Kidney epithelial cell (primary cell): ENCODE data around the gene RASGEF1B. TPM values are rescaled to one million over a fixed set of nuclear protein-coding genes. Genes with fewer than 3 reads are reported as not detected.
A peak's percentile ranks its signal among the peaks of the same experiment; 100 is the strongest.

Experiments
- DNase-seq: peaks from one replicate; pipeline ENCODE4 v3.0.0-alpha.2; 2010; ENCODE audit warnings: low read depth
- H3K27me3 ChIP-seq: 2 replicates; pipeline ENCODE4 v1.6.0; 2011; ENCODE audit warnings: low read length; ENCODE audit not compliant: control insufficient read depth, insufficient read depth
- H3K36me3 ChIP-seq: 2 replicates; pipeline ENCODE4 v1.5.1; 2011; ENCODE audit warnings: low read length; ENCODE audit not compliant: control insufficient read depth, insufficient read depth
- H3K4me3 ChIP-seq: 2 replicates; pipeline ENCODE4 v1.5.1; 2011; ENCODE audit warnings: low read depth, mild to moderate bottlenecking, control low read depth, low read length
- CTCF ChIP-seq: IDR thresholded peaks from 2 replicates; pipeline ENCODE4 v1.5.1; 2011; ENCODE audit warnings: mild to moderate bottlenecking, moderate library complexity, low read length, control low read depth, inconsistent platforms; ENCODE audit not compliant: insufficient read depth, poor library complexity, severe bottlenecking
- total RNA-seq: library from RNA; depleted of rRNA; stranded (reverse); fragments of >200 nt; gene quantifications from 2 replicates; pipeline ENCODE4 v1.2.3, GENCODE V29; 2015

RASGEF1B gene
- total RNA-seq, 1 donor from 2014 or later: 14.0 TPM

- no peak for DNase-seq
- H3K27me3 ChIP-seq: no peaks in the 10 kb centered on the region
- no peak overlapping the region for H3K4me3 ChIP-seq
- no peaks in the 10 kb centered on the region for H3K36me3 ChIP-seq
- no peak for TF ChIP-seq CTCF
Observed at GRCh38 chr4:81424816-81425755, 46.6 kb downstream of the RASGEF1B start.

- TF ChIP-seq CTCF: no peak
- Histone ChIP-seq H3K27me3 (no peaks in the 10 kb centered on the region), H3K4me3 (no peak overlapping the region), H3K36me3 (no peaks in the 10 kb centered on the region)
- DNase-seq: no peak
Observed at GRCh38 chr4:81424336-81424735, 47.4 kb downstream of the RASGEF1B start.

- no peaks in the 10 kb centered on the region for H3K36me3 ChIP-seq
- no peak for TF ChIP-seq CTCF
Observed at GRCh38 chr4:81422595-81422994, 49.1 kb downstream of the RASGEF1B start.

GRCh38 chr4:81421346-81422218 is 50.1 kb downstream of the RASGEF1B start:
- TF ChIP-seq CTCF: no peak
- Histone ChIP-seq H3K36me3 (no peaks in the 10 kb centered on the region), H3K4me3 (no peak overlapping the region), H3K27me3 (no peaks in the 10 kb centered on the region)
- peak; percentile 25 for DNase-seq

More at GRCh38 chr4:81422595-81422994, 49.1 kb downstream of the RASGEF1B start:
- DNase-seq: no peak
- no peaks in the 10 kb centered on the region for H3K27me3 ChIP-seq
- no peak overlapping the region for H3K4me3 ChIP-seq

- no peak for TF ChIP-seq CTCF
- DNase-seq: no peak
- Histone ChIP-seq H3K36me3 (no peaks in the 10 kb centered on the region), H3K4me3 (no peak overlapping the region), H3K27me3 (no peaks in the 10 kb centered on the region)
Observed at GRCh38 chr4:81418572-81418971, 53.1 kb downstream of the RASGEF1B start.
